ENCODE measurements around the gene CAMTA1.
"Not testable (repeated sequence)": the region's sequence is repeated elsewhere in the genome, so short reads cannot be mapped to it uniquely, and the experiment has no call there.

CAMTA1 gene

DNA sequence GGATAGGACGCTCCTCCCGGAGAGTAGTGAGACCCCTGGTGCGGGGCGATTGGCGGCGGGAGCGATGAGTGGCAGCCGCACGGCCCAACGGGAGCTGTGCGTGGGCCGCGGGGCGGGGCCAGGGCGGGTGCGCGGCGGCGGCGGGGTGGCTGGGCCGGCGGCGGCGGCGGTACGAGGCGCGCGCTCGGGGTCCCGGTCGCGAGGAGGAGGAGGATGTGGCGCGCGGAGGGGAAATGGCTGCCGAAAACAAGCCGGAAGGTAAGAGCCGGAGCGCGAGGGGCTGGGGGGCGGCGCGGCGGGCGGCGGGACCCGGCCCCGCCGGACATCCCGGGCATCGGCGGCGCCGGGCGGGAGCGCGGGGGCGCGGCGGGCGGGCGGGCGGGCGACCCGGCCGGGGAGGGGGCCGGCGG is at the start of gene CAMTA1:
Gene CAMTA1 (plus strand): TSS at position 137 of the 410 bp plus-strand sequence. CDS start 77 bp downstream, at position 214.
- DNase-seq, result no peak
- in situ Hi-C loops (cut with HindIII; ENCODE audit: low pct_ligation_motif_present, low pct_unique_long_range_greater_than_20kb, low sequenced_read_pairs), result no loop called here

- in situ Hi-C loops (cut with HindIII; ENCODE audit: low pct_ligation_motif_present, low pct_unique_long_range_greater_than_20kb, low sequenced_read_pairs), result no loop called here
- DNase-seq, result no peak
Measured at GRCh38 chr1:6738987-6739676, 46.1 kb upstream of the CAMTA1 start.

DNA sequence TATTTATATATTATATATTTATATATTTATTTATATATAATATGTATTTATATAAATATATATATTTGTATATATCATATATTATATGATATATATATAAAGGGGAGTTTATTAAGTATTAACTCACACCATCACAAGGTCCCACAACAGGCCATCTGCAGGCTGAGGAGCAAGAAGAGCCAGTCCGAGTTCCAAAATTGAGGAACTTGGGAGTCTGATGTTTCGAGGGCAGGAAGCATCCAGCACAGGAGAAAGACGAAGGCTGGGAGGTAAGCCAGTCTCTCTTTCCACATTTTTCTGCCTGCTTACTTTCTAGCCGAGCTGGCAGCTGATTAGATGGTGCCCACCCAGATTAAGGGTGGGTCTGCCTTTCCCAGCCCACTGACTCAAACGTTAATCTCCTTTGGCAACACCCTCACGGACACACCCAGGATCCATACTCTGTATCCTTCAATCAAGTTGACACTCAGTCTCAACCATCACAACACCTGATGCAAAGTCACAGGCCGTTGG is 42.5 kb upstream of the CAMTA1 start:
- in situ Hi-C loops (cut with HindIII; ENCODE audit: low pct_ligation_motif_present, low pct_unique_long_range_greater_than_20kb, low sequenced_read_pairs); DNase-seq: not testable (repeated sequence)

DNA sequence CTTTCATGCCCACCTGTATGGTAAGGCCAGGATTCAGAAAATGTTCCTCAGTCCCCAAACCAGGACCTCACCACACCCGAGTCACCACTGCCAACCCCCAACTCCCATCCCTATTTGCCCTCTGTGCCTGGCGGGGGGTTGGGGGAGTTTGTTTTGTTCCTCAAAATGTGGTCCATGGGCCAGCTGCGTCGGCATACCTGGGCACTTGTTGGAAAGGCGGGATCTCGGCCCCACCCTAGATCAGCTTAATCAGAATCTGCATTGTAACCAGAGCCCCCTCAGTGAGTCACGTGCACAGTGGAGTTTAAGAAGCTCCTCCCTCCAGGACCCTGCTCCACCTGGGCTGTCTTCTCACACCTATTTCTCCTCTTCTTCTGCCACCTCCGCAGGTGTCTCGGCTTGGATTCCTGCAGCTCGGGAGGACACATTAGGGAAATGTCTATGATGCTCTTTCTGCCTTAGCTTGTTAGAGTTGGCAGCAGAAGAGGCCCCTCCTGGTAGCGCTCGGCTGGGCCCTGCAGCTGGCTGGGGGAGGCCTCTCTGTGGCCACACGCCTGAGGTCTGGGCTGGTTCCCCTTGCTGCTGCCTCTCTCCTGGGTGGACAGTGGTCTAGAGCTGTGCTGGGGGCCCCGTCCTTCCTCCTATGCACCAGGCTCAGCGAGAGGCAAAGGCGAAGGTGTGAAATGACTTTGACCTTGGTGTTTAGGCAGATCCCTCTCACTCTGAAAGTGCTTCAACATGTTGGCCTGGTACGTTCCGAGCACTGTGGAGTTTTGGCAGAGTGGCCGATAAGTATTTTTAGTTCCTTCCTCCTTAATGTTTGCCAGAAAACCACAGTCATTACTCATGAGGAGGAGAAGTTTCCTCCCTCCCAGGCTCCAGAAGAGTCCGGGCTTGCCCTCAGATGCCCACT is 41.8 kb upstream of the CAMTA1 start:
- DNase-seq, result peak; percentile 75
- in situ Hi-C loops (cut with HindIII; ENCODE audit: low pct_ligation_motif_present, low pct_unique_long_range_greater_than_20kb, low sequenced_read_pairs), result no loop called here

DNA sequence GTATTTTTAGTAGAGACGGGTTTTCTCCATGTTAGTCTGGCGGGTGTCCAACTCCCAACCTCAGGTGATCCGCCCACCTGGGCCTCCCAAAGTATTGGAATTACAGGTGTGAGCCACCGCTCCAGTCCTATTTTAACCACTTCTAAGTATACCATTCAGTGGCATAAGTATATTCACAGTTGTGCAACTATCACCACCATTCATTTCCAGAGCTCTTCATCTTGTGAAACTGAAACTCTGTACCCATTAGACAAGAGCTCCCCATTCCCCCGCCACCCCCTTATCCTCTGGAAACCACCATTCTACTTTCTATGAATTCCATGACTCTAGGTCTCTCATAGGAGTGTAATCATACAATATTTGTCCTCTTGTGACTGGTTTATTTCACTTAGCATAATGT is 40.2 kb upstream of the CAMTA1 start:
- in situ Hi-C loops (cut with HindIII; ENCODE audit: low pct_ligation_motif_present, low pct_unique_long_range_greater_than_20kb, low sequenced_read_pairs), result no loop called here
- no peak for DNase-seq

- no peak for DNase-seq
- in situ Hi-C loops (cut with HindIII; ENCODE audit: low pct_ligation_motif_present, low pct_unique_long_range_greater_than_20kb, low sequenced_read_pairs), result no loop called here
Measured at GRCh38 chr1:6747674-6748073, 37.6 kb upstream of the CAMTA1 start.

DNA sequence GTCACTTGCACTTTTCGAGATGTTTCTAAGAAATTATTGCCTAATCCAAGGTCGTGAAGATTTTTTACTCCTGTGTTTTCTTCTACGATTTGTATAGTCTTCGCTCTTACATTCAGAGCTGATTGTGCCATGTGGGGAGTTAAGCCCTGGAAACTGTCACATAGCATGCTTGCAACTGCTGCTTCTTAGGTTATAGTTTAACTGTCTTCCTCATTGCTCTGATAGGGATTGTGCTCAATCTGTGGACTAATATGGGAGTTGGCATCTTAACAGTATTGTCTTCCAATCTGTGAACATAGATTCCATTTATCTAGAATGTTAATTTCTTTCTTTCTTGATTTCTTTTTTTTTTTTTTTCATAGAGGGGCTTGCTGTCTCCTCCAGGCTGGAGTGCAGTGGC is 34.8 kb upstream of the CAMTA1 start:
- DNase-seq, result no peak
- in situ Hi-C loops (cut with HindIII; ENCODE audit: low pct_ligation_motif_present, low pct_unique_long_range_greater_than_20kb, low sequenced_read_pairs), result no loop called here

DNA sequence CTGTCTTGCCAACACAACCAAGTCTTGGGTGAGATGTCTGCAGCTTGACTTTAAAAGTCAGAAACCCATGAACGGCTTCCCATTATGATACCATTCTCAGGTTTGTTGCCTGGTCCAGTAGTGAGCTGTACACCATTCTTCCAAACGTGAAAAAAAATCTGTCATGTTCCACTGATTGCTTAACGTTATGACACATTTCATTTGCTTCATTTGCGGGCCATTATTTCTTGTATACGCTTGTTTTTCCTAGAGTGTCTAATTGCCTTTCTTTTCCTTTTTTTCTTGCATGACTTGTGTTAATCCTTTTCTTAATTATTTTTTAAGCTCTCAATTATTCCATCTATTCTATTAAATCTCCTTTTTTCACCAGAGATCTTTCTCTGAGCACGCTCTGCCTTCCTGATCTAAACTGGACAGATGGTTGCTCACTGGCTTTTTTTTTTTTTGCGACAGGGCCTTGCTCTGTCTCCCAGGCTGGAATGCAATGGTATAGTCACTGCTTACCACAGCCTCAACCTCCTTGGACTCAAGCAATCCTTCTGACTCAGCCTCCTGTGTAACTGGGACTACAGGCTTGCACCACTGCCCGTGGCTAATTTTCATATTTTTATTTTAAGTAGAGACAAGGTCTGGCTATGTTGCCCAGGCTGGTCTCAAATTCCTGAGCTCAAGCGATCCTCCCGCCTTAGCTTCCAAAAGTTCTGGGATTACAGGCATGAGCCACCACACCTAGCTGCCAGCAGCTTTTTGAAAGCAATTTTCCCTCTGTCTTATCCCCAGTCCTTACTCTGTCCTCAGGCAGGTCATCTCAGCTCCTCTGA is 31.7 kb upstream of the CAMTA1 start:
- in situ Hi-C loops (cut with HindIII; ENCODE audit: low pct_ligation_motif_present, low pct_unique_long_range_greater_than_20kb, low sequenced_read_pairs), result no loop called here
- DNase-seq, result no peak

DNA sequence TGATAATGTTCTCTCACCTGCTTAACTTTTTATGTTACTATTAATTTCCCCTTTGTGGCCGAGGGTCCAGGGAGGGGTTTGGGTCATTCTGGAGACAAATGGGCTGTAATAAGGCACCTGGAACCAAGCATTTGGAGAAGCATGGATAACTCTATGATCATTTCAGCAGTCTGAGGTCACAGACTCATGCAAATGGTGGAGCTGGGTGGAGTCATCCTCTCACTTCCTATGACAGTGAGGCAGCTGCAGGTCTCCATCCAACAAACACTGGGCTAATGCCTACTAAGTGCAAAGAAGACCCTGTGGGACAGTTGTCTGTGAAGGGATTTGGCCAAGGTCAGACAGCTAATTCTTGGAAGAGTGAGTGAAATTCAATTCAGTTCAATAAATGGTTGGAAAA is 28.8 kb upstream of the CAMTA1 start:
- DNase-seq, result no peak
- in situ Hi-C loops (cut with HindIII; ENCODE audit: low pct_ligation_motif_present, low pct_unique_long_range_greater_than_20kb, low sequenced_read_pairs), result no loop called here

- in situ Hi-C loops (cut with HindIII; ENCODE audit: low pct_ligation_motif_present, low pct_unique_long_range_greater_than_20kb, low sequenced_read_pairs), result no loop called here
Measured at GRCh38 chr1:6757719-6758435, 27.4 kb upstream of the CAMTA1 start.

GRCh38 chr1:6761196-6761737 is 24.0 kb upstream of the CAMTA1 start:
- in situ Hi-C loops (cut with HindIII; ENCODE audit: low pct_ligation_motif_present, low pct_unique_long_range_greater_than_20kb, low sequenced_read_pairs), result no loop called here
- DNase-seq, result no peak

More at GRCh38 chr1:6757719-6758435, 27.4 kb upstream of the CAMTA1 start:
- no peak for DNase-seq

- in situ Hi-C loops (cut with HindIII; ENCODE audit: low pct_ligation_motif_present, low pct_unique_long_range_greater_than_20kb, low sequenced_read_pairs), result no loop called here
- DNase-seq, result no peak
Measured at GRCh38 chr1:6762060-6762459, 23.2 kb upstream of the CAMTA1 start.

DNA sequence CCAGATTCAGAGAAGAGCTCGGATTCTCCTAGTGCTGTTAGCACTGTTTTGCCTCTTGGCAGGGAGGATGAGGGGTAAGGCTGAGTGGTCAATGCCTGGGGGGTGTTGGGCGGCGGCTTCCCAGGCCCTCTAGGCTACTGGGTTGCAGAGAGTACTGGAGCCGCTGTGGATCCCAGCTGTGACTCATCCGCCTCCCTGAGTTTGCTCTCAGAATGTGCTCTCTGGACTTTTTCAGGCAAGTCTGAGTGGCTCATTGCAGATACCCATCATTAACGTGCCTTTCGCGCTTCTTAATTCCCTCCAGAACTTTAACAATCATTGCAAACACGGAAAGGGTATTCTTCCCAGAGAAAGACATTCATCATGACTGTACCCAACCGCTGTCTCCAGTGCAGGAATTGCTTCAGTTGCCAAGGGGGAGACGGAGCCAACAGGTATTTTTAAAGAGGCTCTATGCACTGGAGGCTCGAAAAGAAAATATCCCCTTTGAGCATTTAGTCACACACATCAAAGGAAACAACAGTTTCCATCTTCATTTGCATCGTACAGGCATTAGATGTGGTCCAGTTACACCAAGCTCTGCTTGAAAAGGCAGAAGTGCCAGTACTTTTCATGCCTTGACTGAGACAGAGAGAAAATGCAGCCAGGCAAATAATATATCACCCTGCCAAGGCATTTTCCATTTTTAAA is 14.4 kb upstream of the CAMTA1 start:
- in situ Hi-C loops (cut with HindIII; ENCODE audit: low pct_ligation_motif_present, low pct_unique_long_range_greater_than_20kb, low sequenced_read_pairs), result no loop called here
- peak; percentile 47 for DNase-seq

GRCh38 chr1:6771441-6771769 is 13.8 kb upstream of the CAMTA1 start:
- DNase-seq, result no peak
- in situ Hi-C loops (cut with HindIII; ENCODE audit: low pct_ligation_motif_present, low pct_unique_long_range_greater_than_20kb, low sequenced_read_pairs), result no loop called here

DNA sequence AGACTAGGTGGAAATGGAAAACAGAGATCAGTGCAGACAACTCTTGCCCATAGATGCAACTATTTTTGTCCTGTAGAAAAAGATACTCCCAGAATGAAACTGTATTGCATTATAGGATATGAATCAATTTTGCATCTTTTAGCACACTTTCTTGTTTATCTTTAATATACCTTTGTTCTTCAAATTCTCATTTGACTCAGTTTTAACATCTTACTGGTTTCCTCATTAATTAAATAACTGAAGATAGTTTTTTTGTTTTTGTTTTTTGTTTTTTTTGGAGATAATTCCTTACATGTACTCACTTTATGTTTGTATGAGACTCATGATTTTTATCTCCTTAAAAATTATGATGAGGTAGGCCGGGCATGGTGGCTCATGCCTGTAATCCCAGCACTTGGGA is 10.9 kb upstream of the CAMTA1 start:
- in situ Hi-C loops (cut with HindIII; ENCODE audit: low pct_ligation_motif_present, low pct_unique_long_range_greater_than_20kb, low sequenced_read_pairs), result no loop called here
- no peak for DNase-seq

DNA sequence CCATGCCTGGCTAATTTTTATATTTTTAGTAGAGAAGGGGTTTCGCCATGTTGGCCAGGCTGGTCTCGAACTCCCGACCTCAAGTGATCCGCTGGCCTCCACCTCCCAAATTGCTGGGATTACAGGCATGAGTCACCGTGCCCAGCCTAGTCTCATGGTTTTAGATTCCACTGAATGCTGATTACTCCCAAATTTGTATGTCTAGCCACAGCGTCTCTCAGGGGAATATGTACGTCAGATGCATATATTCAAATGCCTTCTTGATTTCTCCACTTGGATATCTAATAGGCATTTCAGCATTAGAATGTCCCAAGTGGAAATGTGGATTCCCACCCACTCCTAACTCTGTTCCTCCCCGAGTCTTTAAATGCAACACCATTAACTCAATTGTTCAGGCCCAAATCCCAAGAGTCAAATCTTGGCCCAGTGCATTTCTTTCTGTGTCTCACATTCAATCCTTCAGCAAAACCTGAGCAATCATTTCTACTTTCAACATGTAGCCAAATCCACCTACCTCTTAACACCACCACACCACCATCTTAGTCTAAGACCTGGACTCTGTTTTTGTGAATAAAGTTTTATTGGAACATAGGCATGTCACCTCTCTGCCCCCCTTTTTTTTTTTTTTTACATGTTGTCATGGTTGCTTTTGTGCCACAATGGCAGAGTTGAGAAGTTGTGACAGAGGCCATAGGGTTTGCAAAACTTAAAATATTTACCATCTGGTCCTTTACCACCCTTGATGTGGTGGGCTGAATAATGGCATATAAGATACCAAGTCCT is 9.8 kb upstream of the CAMTA1 start:
- DNase-seq, result no peak
- in situ Hi-C loops (cut with HindIII; ENCODE audit: low pct_ligation_motif_present, low pct_unique_long_range_greater_than_20kb, low sequenced_read_pairs), result no loop called here

DNA sequence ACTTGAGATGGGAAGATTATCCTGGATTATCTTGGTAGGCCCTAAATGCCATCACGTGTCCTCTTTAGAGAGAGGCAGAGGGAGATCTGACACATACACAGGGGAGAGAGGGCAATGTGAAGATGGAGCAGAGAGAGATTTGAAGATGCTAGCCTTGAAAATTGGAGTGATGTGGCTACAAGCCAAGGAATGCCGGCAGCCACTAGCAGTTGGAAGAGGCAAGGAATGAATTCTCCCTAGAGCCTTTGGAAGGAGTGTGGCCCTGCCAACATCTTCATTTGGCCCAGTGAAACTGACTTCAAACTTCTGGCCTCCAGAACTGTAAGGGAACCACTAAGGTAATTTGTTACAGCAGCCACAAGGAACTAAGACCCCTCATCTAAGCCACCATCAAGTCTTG is 8.9 kb upstream of the CAMTA1 start:
- in situ Hi-C loops (cut with HindIII; ENCODE audit: low pct_ligation_motif_present, low pct_unique_long_range_greater_than_20kb, low sequenced_read_pairs), result no loop called here
- DNase-seq, result no peak
